ENCODE data around the gene RP9.
"Not testable (repeated sequence)": the region's sequence is repeated elsewhere in the genome, so short reads cannot be mapped to it uniquely, and the experiment has no call there.

RP9 gene

DNA sequence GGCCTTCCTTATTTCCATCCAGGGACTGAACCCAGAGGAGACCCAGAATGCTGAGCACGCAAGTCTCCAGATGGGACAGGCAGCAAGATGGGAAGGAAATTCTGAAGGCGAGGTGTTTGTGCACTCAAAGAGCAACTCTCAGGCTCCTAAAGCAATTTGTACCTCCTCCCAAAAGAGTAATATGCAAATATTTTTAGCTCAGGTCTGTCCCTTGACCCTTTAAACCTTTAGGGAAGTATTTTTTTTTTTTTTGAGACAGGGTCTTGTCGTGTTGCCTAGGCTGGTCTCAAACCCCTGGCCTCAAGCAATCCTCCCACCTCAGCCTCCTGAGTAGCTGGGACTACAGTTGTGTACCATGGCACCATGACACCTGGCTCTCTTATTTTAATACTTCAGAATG, 8.4 kb downstream of the RP9 start:
- no peak for DNase-seq

DNA sequence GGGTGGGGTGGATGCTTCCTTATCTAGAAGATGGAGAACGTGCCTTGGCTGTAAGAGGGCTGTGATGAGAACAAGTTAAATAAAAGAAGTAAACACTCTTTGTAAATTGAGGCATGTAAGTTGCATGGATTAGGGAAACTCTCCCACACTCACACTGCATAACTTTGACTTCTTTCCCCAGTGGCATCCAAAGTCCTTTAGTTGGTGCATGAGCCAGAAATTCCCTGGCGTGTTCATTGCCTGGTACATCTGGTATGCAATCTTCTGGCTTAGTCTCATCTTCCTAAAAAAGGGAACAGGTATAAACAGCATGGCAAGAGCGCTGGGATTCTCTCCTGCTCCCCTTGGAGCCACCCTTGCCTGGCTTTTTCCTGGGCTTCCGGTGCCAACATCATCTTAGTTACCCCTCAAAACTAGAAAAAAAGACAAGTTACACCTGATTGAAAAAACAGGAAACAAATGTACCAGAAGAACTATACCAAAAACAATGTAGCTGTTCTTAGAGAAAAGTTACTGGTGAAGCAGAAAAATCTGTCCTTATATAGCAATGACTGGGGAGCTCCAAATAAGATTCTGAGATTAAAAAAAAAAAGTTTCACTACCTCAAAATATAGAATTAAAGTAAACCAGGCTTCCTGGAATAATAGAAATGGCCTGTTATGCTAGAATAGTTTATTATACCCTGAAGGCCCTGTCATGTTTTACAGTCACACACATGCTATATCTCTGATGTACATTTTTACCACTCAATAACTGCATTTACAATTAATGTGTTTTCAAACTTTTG, 9.9 kb downstream of the RP9 start:
- DNase-seq = no peak

DNA sequence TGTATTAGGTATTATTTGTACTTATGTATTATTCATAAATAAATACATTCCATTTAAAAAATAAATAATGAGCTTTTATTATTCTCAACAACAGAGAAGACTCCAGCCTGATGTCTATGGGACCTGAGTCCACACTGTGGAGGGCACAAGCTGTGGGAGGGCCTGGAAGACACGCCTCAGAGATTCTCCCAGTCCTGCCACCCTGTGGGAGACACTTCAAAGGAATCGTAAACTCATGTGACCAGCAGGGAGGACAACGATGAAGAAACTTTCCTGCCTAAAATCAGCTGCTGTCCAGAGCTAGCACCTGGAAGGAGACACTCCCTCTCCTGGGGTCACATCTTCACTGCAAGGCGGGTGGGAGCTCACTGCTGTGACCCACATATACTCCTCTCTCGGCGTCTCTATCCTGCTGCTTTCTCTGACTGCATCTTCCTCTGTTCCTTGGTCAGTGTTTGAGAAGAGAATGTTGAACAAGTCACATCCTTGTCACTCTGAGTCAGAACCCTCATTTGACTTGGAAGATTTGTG, 14.4 kb downstream of the RP9 start:
- not testable (repeated sequence) for DNase-seq

DNA sequence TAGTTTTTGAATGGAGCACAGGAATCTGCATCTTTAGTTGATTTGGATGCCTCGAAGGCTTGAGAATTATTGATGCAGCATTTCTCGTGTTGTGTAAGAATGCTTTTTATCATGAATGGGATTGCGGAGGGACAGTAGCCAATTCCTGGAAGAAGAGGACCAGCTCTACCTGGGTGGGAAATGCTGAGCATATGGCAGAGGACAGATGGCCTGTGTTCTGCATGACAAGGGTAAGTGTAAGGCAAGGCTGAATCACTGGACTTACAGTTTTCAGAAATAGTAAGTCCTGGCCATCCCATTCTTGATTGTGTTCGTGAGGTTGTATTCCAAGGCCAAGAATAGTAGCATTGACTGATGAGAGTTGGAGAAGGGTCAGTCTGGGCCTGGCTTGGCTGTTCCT, 15.9 kb downstream of the RP9 start:
- no peak for DNase-seq

DNA sequence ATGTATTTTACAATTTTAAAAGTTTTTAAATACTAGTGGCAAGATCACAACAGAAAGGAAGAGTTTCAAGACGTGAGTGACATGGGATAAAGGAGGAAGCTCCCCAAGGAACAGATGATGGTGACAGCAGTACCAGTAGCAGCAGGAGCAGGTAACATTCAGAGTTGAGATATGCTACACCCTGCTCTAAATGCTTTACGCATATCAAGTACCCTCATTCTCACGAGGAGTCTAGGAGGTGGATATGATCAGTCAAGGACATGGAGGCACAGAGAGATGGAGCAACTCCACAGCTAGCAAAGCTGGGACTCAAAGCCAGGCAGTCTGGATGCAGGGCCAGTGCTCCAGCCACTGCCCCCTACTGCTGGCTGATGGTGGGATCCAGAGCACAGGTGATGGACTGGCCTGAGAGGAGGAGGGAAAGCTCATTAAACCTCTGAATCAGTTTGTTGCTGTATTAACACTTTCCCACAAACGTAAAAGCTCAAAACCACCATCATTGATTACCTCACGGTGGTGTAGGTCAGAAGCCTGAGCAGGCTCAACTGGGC, 17.5 kb downstream of the RP9 start:
- no peak for DNase-seq

DNA sequence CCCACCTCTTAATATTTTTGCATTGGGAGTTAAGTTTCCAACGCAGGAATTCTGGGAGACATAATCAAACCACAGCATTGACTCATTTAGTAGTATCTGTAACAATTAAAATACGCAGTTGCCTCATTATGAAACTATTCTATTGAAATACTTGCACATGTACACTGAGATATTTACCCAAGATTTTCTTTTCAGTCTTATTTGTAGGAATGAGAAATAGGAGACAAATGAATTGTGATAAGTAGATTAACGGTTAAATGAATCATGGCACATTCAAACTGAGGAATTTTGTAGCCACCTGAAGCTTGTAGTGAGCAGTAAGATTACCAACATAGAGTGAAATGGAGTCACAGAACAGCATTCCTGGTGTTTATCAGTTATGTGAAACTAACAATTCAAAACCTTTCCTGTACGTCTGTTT, 18.1 kb downstream of the RP9 start:
- no peak for DNase-seq

DNA sequence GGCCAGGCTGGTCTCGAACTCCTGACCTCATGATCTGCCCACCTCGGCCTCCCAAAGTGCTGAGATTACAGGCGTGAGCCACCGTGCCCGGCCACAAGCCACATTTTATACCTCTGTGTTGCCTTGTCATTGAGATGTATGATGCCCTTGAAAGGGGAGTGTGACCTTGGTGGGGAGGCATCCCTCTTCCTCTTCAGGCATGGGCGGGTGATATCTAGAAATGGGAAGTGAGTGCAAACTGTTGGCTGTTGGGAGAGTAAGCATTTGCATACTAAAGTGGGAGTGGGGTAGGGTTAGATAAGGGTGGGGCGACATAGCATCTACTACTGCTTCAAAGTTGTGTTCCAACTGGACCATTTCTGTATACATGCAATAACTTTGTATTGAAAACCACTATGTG, 20.1 kb downstream of the RP9 start:
- no peak for DNase-seq

DNA sequence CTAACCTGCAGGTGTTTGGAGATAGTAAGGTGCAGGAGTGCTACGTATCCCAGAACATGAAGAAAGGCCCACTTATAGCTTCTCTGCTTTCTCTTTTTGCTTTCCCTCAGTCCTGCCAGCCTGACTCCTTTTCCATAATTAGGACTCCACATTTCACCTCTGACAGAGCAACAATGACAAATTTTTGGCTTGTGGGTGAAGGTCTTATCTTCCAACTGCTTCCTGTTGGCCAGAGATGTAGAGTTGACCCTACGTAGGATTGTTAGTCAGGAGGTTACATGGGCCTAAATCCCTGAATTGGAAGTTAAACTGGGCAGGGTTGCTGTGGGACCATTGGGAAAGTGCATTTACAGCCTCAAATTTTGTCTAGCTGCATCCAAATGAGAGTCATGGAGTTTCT, 21.3 kb downstream of the RP9 start:
- no peak for DNase-seq

DNA sequence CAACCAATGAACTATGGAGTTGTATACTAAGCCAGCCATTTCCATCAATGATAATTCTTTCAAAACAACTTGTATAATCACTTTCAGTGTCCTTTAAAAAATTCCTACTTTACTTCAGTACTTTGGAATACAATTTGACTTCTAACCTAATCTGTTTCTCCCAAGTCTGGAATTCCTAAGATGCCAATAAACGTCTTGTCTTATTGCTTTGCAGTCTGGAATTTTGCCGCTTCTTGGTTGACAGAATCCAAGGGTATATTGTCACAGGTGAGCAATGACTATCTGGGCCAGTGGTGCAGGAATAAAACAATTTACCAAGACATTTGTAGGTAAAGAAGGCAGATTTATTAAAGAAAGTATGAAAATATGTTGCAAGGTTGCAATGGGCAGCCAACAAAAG, 21.8 kb downstream of the RP9 start:
- no peak for DNase-seq

DNA sequence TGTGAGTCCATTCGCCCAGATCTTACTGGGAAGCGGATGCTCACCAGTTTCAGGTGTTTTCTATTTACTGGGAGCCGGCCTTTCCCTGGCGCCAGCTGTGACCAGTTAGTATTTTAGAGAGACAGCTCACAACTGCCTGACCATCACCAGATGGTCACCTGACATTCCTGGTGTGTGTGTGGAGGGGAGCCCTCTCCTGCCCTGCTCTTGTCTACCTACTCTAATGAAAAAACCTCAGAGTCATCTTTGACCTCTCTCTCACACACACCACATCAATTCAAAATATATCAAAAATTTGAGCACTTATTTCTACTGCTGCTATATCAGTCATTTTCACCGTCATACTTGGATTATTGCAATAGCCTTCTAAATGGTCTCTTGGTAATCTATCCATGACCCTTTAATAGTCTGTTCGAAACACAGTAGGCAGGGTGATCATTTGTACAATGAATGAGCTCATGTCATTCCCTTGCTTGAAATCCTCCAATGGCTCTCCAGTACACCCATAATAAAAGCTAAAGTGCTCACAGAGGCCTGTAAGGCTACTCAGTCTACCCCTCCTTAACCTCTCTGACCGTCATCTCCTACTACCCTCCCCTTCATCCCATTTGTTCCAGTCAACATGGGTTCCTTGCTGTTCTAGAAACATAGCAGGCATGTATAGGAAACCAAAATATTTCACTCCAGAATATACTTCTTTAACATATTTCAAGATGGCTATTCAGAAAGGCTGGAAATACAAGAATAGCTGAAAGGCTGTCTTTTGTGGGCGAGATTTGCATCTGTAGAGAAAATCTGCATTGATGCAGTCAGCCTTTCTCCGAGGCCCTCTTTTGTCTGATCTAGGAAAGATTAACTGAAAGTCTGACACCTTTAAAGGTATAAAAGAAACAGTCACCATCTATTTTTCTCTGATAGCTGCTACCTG, 29.2 kb downstream of the RP9 start:
- no peak for DNase-seq

DNA sequence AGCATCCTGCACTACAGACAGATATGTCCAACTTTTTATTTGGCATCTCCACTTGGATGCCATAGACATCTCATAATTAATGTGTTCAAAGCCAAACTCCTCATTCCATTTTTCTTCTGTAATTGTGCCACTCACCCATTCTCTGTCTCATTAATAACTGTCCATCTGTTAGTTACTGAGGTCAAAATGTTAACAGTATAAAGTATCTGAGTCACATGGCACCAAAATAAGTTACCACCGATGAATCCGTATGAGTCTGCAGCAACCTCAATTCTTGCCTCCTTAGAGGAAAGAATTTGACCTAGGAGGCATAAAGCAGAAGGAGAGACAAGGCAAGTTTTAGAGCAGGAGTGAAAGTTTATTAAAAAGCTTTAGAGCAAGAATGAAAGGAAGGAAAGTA, 30.1 kb downstream of the RP9 start:
- no peak for DNase-seq

DNA sequence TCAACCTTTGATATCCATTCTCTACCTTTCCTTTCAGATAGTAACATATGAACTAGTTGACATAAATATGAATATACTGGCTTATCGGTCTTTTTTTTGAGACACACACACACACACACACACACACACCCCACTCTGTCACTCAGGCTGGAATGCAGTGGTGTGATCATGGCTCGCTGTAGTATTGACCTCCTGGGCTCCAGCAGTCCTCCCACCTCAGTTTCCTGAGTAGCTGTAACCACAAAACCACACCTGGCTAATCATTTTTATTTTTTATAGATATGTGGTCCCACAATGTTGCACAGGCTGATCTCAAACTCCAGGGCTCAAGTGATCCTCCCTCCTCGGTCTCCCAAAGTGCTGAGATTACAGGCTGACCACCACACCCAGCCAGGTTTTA, 32.5 kb downstream of the RP9 start:
- DNase-seq = no peak

DNA sequence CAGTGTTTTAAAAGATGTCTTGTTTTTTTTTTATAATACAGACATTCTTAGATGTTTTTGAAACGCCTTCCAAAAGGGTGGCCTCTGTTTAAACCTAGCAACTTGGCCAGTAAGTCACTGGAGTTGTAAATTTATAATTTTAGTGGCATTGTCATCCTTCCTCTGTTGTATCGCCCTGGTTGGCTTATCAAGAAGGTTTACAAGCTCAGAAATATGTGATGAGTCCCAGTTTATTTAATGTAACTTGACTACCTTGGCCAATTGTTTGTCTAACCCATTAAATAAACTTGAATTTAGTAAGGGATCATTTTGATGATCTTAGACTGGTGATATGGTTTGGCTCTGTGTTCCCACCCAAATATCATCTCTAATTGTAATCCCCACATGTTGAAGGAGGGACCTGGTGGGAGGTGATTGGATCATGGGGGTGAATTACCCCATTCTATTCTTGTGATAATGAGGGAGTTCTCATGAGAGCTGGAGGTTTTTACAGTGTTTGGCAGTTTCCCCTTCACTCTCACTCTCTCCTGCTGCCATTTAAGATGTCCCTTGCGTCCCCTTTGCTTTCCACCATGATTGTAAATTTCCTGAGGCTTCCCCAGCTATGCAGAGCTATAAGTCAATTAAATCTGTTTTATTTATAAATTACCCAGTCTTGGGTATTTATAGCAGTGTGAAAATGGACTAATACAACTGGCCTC, 33.2 kb downstream of the RP9 start:
- no peak for DNase-seq

DNA sequence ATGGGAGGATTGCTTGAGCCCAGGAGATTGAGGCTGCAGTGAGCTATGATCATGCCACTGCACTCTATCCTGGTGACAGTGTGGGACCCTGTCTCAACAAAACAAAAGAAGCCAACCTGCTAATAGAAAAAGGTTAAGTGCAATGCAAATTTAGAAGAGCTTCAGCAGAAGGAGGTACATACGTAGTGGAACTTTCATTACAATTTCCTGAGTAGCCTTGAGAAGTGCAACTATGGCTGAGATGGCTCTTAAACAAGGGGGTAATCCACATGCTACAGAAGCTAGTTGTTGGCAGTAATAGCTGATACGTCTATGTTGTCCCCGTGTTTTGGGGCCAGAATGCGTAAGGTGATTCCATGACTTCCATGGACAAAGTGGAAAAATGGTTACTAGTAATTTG, 36.0 kb downstream of the RP9 start:
- DNase-seq = no peak

DNA sequence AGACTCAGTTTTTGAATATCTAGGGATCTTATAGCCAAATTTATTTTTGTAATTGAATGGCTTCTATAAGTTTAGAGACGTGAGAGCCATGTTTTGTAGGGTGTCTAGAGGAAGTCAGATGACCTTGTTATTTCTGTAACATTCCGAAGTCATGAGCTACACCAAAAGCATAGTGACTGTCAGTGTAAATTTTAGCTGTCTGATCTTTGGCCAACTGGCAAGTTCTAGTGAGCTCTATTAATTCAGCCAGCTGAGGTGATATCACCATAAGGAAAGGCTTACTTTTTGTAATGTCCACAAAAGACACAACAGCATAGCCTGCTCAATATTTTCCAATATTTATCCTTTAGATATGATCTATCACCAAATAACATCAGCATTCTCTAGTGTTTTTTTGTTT, 36.7 kb downstream of the RP9 start:
- no peak for DNase-seq

DNA sequence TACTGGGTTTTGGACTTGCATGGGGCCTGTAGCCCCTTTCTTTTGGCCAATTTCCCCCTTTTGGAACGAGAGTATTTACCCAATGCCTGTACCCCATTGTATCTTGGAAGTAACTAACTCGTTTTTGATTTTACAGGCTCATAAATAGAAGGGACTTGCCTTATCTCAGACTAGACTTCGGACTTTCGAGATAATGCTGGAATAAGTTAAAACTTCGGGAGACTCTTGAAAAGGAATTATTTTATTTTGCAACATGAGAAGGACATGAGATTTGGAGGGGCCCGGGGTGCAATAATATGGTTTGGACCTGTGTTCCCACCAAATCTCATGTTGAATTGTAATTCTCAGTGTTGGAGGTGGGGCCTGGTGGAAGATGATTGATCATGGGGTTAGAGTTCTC, 38.4 kb downstream of the RP9 start:
- DNase-seq = no peak

DNA sequence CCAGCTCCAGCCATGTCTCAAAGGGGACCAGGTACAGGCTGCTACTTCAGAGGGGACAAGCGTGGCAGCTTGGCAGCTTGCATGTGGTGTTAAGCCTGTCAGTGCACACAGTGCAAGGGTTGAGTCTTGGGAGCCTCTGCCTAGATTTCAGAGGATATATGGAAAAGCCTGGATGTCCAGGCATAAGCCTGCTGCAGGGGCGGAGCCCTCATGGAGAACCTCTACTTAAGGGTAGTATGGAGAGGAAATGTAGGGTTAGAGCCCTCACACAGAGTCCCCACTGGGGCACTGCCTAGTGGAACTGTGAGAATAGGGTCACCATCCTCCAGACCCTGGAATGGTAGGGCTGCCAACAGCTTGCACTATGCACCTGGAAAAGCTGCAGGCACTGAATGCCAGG, 38.9 kb downstream of the RP9 start:
- no peak for DNase-seq

DNA sequence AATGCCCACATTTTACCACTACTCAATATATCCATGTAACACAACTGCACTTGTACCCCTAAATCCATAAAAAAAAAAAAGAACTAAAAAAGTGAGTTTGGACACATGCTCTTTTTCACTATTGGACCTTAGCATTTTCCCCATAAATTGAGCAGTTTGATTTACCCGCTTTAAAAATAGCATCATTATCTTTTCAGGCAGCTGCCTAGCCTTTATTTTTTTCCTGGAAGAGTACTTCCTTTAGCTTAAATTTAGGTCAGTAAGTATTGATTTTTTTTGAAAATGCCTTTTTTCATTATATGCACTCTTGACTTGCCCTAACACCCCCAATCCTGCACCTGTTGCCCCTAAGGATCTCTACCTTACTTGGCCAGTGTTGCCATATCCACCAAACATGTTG, 41.3 kb downstream of the RP9 start:
- DNase-seq = no peak

DNA sequence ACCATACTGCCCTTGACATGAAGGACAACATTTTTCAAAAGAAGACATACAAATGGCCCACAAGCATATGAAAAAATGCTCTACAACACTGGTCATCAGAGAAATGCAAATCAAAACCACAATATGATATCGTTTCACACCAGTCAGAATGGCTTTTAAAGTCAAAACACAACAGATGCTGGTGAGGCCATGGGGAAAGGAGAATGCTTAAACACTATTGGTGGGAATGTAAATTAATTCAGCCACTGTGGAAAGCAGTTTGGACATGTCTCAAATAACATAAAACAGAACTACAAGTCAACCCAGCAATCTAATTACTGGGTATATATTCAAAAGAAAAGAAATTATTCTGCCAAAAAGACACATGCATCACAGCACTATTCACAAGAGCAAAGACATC, 42.4 kb downstream of the RP9 start:
- DNase-seq = no peak

DNA sequence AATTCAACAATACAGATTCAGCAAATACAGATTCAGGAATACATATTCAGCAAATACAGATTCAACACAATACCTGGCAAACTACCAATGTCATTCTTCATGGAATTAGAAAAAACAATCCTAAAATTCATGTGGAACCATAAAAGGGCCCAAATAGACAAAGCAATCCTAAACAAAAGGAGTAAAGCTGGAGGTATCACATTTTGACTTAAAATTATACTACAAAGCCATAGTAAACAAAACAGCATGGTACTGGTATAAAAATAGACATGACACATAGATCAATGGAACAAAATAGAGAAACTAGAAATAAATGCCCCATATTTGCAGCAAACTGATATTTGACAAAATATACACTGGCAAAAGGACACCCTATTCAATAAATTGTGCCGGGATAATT, 43.2 kb downstream of the RP9 start:
- DNase-seq = no peak

DNA sequence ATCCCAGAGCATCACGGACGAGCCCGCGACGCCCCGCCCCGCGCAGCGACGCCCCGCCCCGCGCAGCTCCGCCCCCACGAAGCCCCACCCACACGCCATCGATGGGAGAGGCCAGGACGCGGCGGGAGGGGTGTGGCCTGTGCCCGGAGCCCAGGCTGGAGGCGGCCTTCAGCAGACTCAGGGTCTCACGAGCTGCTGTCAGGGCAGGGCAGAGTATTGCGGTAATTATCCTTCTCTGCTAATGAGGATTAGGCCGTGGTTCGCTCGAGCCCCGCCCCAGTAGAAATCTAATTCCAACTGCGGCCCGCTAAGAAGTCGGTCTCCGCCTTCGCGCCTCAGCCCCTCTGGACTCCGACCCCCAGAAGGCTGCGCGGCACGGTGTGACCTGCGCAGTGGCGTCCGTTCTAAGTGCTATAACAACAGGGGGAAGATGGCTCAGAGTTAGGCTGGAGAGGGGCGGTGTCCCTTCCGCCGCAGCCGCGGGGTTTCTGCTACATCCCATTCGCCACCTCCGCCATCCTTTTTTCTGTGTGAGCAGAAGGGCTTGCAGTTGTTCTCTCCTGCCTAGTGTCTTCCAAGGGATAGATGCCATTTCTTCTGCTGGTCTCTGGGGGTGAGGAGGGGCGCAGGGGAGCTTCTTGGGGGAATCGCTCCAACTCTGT, 46.3 kb downstream of the RP9 start:
- peak; percentile 88 for DNase-seq

DNA sequence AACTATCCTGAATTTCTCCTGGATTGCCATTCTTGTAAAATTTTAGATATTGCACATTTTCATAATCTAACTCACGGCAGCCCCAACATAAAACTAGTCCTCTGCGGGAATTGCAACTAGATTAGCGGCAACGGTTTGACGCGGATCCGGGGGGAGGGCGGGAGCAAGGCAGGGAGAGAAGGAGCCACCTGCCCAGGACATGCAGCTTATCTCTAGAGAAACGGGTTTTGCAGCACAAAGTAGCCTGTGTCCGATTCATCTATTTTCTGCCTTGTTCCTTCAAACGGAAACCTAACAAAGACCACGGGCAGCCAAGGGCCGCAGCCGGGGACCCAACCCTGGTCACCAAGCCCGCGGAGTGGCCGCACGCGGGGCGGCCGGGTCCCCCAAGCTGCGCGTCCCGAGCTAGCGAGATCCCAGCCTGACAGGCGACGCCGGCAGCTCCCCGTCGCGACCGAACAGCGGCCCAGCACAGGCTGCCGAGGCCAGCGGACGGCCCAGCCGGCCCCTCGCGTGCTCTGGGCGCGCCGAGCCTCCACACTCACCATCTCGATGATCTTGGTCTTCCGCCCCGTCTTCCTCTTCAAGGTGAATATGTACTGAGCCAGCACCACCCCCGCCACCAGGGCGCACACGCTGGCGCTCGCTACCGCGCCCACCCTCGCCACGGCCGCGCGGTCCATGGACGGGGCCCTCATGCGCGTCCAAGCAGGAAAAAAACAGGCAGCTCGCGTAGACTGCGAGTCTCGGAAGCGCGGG, 47.0 kb downstream of the RP9 start, which contains the start of gene NT5C3A:
TSS of gene NT5C3A (minus strand) at position 754 of the 759 bp plus-strand sequence. CDS start at position 683, 71 bp downstream.
- DNase-seq = no peak
